ENCODE data around the gene GPR107.

Gene GPR107

DNA sequence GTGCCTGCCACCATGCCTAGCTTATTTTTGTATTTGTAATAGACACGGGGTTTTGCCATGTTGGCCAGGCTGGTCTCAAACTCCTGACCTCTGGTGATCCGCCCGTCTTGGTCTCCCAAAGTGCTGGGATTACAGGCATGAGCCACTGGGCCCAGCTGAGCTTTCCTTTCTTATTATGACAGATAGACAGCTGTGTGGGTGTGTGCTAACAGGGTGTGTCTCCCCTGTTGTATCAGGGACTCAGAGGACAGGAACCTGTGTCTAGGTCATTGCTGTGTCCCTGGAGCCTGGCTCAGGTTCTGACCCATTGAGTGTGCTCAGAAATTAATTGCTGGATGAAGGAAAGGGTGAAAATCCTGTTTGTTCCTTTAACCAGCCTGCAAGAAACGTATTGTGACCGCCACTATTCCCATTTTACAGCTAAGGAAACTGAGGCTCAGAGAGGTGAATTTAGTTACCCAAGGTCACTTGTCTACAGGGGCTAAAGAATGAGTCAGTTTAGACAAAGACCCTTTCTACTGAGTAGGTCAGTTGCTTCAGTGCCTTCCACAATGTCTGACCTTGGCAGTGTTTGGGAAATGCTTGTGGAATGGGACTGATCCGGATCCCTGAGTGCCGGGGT is 135.3 kb downstream of the GPR107 start:
- DNase-seq, result no peak
